B cell (primary cell): ENCODE measurements around the gene SMARCD3.

Experiments
- CTCF ChIP-seq: fragments of 200-600 bp; IDR thresholded peaks from one replicate; pipeline ENCODE4 v1.8.0; 2022; ENCODE audit warnings: antibody characterized with exemption, mild to moderate bottlenecking
- EZH2 ChIP-seq: IDR thresholded peaks from 2 replicates; pipeline ENCODE4 v1.6.1; 2012; ENCODE audit warnings: borderline replicate concordance, low read depth, mild to moderate bottlenecking, moderate library complexity, low read length; ENCODE audit not compliant: insufficient read depth, poor library complexity, severe bottlenecking

GRCh38 chr7:151254316-151254715, 5.8 kb upstream of the SMARCD3 start:
- TF ChIP-seq EZH2 (no peak), CTCF (no peak)
